HepG2 (cell line): ENCODE measurements around the gene GGA1. TPM values are rescaled to one million over a fixed set of nuclear protein-coding genes. Genes with fewer than 3 reads are reported as not detected.
A peak's percentile ranks its signal among the peaks of the same experiment; 100 is the strongest.

Experiments
- AKAP8 ChIP-seq: sonication (generic); formaldehyde crosslinking; IDR thresholded peaks from 2 replicates; pipeline ENCODE4 v1.5.1; 2020; ENCODE audit warnings: mild to moderate bottlenecking, missing genetic modification reagents
- MTA3 ChIP-seq: sonication (generic); formaldehyde crosslinking; IDR thresholded peaks from 2 replicates; pipeline ENCODE4 v1.4.0; 2020; ENCODE audit warnings: missing genetic modification reagents
- NCOA2 ChIP-seq: sonication (generic); formaldehyde crosslinking; IDR thresholded peaks from 2 replicates; pipeline ENCODE4 v1.8.0; 2022; ENCODE audit warnings: inconsistent platforms
- ZNF567 ChIP-seq: sonication (generic); formaldehyde crosslinking; IDR thresholded peaks from 2 replicates; pipeline ENCODE4 v1.8.1; 2023; ENCODE audit warnings: mild to moderate bottlenecking, missing genetic modification reagents, borderline replicate concordance
- ZNF674 ChIP-seq: sonication (generic); formaldehyde crosslinking; IDR thresholded peaks from 2 replicates; pipeline ENCODE4 v1.5.0; 2020; ENCODE audit warnings: low read depth, mild to moderate bottlenecking, missing genetic modification reagents
- ZNF737 ChIP-seq: sonication (generic); formaldehyde crosslinking; IDR thresholded peaks from 2 replicates; pipeline ENCODE4 v1.5.0; 2020; ENCODE audit warnings: missing genetic modification reagents, mild to moderate bottlenecking, borderline replicate concordance
- polyA plus RNA-seq, 8 experiments: library from polyadenylated mRNA; depleted of rRNA in 3 of 8; stranded (reverse) in 7 of 8; unstranded in 1 of 8; fragments of >200 nt; fragmentation: Illumina TruSeq in 4 of 8; extraction: Trizol in 4 of 8; gene quantifications; 2 replicates each; pipeline versions ENCODE4 v1.2.1 to v1.2.3, GENCODE V29; 2011 to 2016; ENCODE audit warnings: low read depth in 4 of 8, missing spikeins in 1 of 8, mixed read lengths in 1 of 8; ENCODE audit not compliant: insufficient read depth in 1 of 8
- total RNA-seq, 5 experiments: library from RNA; depleted of rRNA; stranded (reverse); fragments of >200 nt; fragmentation: Illumina TruSeq; extraction: Trizol; gene quantifications; 2 replicates each; pipeline ENCODE4 v1.2.3, GENCODE V29; 2016; ENCODE audit warnings: low read depth in 1 of 5
- TF ChIP-seq, protein P1 (sequence below): sonication (generic); formaldehyde crosslinking; IDR thresholded peaks from 2 replicates; pipeline ENCODE4 v1.4.0; 2020; ENCODE audit warnings: low read depth, missing genetic modification reagents
- TF ChIP-seq, protein P2 (sequence below): sonication (generic); formaldehyde crosslinking; IDR thresholded peaks from 2 replicates; pipeline ENCODE4 v1.8.0; 2022; ENCODE audit warnings: mild to moderate bottlenecking, missing genetic modification reagents; ENCODE audit not compliant: insufficient replicate concordance
- TF ChIP-seq, protein P3 (sequence below): sonication (generic); formaldehyde crosslinking; IDR thresholded peaks from 2 replicates; pipeline ENCODE4 v1.4.0; 2020; ENCODE audit warnings: mild to moderate bottlenecking, missing genetic modification reagents
- TF ChIP-seq, protein P4 (sequence below): sonication (generic); formaldehyde crosslinking; IDR thresholded peaks from 2 replicates; pipeline ENCODE4 v1.4.0; 2020; ENCODE audit warnings: missing genetic modification reagents, borderline replicate concordance

The GGA1 gene
- total and polyA plus RNA-seq, 2 of the 13 experiments (the other 11 are each of a cell fraction or from before 2014, with no cell fraction given): 29.1 to 87.2 TPM

DNA sequence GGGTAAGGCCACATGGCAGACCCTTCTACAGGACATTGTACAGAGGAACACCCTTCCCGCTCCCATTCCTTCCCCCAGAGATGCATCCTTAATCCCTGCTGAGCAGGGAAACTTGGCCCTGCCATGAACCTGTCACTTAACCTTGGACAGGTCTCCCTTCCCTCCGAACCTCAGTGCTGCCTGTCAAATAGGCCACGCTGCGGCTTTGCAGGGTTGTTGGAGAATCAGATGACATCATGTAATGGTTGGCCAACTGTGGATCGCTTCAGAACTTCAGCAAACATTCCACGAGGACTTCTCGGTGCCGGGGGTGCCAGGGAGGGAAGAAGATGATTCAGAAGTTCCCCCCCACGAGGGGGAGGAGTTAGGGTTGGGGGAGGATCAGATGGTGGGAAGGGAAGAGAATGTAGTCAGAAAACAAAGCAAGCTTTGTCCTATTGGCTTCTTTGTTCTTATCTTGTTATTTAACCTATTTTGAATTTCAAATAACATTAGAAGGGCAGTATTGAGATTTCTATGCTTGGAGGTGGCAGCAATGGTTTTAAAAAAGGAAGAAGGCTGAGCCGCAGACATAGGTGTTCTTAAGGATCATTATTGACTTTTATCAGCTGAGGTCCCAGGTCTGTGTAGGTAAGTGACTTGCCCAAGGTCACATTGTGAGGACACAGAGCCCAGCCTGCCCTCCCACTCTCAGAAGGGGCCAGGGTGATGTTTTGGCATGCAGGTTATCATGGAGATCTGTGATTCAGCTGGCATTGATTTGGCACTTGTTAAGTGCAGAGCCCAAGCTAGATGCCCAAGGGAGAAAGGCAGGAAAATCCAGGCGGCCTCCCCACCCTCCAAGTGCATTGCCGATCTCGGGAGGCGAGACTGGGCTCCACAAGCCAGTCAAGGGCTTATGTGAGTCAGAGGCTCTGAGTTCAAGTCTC is 45.2 kb upstream of the GGA1 start (continued):
- TF ChIP-seq, protein P1, sequence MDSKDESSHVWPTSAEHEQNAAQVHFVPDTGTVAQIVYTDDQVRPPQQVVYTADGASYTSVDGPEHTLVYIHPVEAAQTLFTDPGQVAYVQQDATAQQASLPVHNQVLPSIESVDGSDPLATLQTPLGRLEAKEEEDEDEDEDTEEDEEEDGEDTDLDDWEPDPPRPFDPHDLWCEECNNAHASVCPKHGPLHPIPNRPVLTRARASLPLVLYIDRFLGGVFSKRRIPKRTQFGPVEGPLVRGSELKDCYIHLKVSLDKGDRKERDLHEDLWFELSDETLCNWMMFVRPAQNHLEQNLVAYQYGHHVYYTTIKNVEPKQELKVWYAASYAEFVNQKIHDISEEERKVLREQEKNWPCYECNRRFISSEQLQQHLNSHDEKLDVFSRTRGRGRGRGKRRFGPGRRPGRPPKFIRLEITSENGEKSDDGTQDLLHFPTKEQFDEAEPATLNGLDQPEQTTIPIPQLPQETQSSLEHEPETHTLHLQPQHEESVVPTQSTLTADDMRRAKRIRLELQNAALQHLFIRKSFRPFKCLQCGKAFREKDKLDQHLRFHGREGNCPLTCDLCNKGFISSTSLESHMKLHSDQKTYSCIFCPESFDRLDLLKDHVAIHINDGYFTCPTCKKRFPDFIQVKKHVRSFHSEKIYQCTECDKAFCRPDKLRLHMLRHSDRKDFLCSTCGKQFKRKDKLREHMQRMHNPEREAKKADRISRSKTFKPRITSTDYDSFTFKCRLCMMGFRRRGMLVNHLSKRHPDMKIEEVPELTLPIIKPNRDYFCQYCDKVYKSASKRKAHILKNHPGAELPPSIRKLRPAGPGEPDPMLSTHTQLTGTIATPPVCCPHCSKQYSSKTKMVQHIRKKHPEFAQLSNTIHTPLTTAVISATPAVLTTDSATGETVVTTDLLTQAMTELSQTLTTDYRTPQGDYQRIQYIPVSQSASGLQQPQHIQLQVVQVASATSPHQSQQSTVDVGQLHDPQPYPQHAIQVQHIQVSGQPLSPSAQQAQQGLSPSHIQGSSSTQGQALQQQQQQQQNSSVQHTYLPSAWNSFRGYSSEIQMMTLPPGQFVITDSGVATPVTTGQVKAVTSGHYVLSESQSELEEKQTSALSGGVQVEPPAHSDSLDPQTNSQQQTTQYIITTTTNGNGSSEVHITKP (CRISPR knock-in tag): no peak
- no peak; the same call in 1 of the 2 replicates for TF ChIP-seq AKAP8 (CRISPR knock-in tag)
- TF ChIP-seq, protein P2, sequence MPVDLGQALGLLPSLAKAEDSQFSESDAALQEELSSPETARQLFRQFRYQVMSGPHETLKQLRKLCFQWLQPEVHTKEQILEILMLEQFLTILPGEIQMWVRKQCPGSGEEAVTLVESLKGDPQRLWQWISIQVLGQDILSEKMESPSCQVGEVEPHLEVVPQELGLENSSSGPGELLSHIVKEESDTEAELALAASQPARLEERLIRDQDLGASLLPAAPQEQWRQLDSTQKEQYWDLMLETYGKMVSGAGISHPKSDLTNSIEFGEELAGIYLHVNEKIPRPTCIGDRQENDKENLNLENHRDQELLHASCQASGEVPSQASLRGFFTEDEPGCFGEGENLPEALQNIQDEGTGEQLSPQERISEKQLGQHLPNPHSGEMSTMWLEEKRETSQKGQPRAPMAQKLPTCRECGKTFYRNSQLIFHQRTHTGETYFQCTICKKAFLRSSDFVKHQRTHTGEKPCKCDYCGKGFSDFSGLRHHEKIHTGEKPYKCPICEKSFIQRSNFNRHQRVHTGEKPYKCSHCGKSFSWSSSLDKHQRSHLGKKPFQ (CRISPR knock-in tag): no peak
- TF ChIP-seq ZNF737 (CRISPR knock-in tag): no peak
- TF ChIP-seq NCOA2: 0 out of 2 replicates have a peak, but pooled peaks have one; percentile 52
- no peak for TF ChIP-seq MTA3 (CRISPR knock-in tag)
- TF ChIP-seq, protein P3, sequence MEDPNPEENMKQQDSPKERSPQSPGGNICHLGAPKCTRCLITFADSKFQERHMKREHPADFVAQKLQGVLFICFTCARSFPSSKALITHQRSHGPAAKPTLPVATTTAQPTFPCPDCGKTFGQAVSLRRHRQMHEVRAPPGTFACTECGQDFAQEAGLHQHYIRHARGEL (CRISPR knock-in tag): no peak
- TF ChIP-seq, protein P4, sequence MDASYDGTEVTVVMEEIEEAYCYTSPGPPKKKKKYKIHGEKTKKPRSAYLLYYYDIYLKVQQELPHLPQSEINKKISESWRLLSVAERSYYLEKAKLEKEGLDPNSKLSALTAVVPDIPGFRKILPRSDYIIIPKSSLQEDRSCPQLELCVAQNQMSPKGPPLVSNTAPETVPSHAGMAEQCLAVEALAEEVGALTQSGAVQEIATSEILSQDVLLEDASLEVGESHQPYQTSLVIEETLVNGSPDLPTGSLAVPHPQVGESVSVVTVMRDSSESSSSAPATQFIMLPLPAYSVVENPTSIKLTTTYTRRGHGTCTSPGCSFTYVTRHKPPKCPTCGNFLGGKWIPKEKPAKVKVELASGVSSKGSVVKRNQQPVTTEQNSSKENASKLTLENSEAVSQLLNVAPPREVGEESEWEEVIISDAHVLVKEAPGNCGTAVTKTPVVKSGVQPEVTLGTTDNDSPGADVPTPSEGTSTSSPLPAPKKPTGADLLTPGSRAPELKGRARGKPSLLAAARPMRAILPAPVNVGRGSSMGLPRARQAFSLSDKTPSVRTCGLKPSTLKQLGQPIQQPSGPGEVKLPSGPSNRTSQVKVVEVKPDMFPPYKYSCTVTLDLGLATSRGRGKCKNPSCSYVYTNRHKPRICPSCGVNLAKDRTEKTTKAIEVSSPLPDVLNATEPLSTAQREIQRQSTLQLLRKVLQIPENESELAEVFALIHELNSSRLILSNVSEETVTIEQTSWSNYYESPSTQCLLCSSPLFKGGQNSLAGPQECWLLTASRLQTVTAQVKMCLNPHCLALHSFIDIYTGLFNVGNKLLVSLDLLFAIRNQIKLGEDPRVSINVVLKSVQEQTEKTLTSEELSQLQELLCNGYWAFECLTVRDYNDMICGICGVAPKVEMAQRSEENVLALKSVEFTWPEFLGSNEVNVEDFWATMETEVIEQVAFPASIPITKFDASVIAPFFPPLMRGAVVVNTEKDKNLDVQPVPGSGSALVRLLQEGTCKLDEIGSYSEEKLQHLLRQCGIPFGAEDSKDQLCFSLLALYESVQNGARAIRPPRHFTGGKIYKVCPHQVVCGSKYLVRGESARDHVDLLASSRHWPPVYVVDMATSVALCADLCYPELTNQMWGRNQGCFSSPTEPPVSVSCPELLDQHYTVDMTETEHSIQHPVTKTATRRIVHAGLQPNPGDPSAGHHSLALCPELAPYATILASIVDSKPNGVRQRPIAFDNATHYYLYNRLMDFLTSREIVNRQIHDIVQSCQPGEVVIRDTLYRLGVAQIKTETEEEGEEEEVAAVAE (CRISPR knock-in tag): no peak
- no peak for TF ChIP-seq ZNF567 (CRISPR knock-in tag)
- TF ChIP-seq ZNF674 (CRISPR knock-in tag): no peak
